Parathyroid adenoma (tissue), 2 donors: ENCODE results near the gene PAK6.

Experiments
- H2AFZ ChIP-seq: fragments of 300-600 bp; sonication (generic); one replicate; pipeline ENCODE4 v1.7.0; 2017; ENCODE audit warnings: antibody characterized with exemption, mild to moderate bottlenecking
- H3K27ac ChIP-seq: fragments of 300-600 bp; sonication (generic); one replicate; pipeline ENCODE4 v1.7.0; 2017
- H3K27me3 ChIP-seq: fragments of 300-600 bp; sonication (generic); one replicate; pipeline ENCODE4 v1.7.0; 2017; ENCODE audit warnings: low read length; ENCODE audit not compliant: control insufficient read depth, insufficient read depth
- H3K36me3 ChIP-seq: fragments of 300-600 bp; sonication (generic); one replicate; pipeline ENCODE4 v1.7.0; 2017; ENCODE audit warnings: low read length; ENCODE audit not compliant: control insufficient read depth, insufficient read depth
- H3K4me1 ChIP-seq: fragments of 300-600 bp; sonication (generic); one replicate; pipeline ENCODE4 v1.7.0; 2017; ENCODE audit warnings: control low read depth
- H3K4me2 ChIP-seq: fragments of 300-600 bp; sonication (generic); one replicate; pipeline ENCODE4 v1.7.0; 2017; ENCODE audit warnings: low read length
- H3K4me3 ChIP-seq: fragments of 300-600 bp; sonication (generic); one replicate; pipeline ENCODE4 v1.7.0; 2017; ENCODE audit warnings: low read depth, low read length
- H3K79me2 ChIP-seq: fragments of 300-600 bp; sonication (generic); one replicate; pipeline ENCODE4 v1.7.0; 2017; ENCODE audit warnings: control low read depth
- H3K9ac ChIP-seq: fragments of 300-600 bp; sonication (generic); one replicate; pipeline ENCODE4 v1.7.0; 2017; ENCODE audit warnings: mild to moderate bottlenecking
- H3K9me3 ChIP-seq: fragments of 300-600 bp; sonication (generic); one replicate; pipeline ENCODE4 v1.7.0; 2017; ENCODE audit warnings: low read length; ENCODE audit not compliant: control insufficient read depth
- CTCF ChIP-seq: fragments of 300-600 bp; sonication (generic); IDR thresholded peaks from one replicate; pipeline ENCODE4 v1.7.0; 2017; ENCODE audit warnings: antibody characterized with exemption, mild to moderate bottlenecking
- donor health status: primary hyperparathyroidism.

The PAK6 gene

GRCh38 chr15:40293905-40294895 lies 55.3 kb downstream of the PAK6 start:
- Histone ChIP-seq H3K27ac (no peak overlapping the region), H3K36me3 (no peaks in the 10 kb centered on the region), H3K9me3 (no peaks in the 10 kb centered on the region), H3K27me3 (no peaks in the 10 kb centered on the region), H3K4me3 (no peak overlapping the region), H2AFZ (no peak overlapping the region), H3K4me2 (no peak overlapping the region), H3K79me2 (no peaks in the 10 kb centered on the region), H3K4me1 (no peaks in the 10 kb centered on the region), H3K9ac (no peak overlapping the region)
- no peak for TF ChIP-seq CTCF

- Histone ChIP-seq H3K9me3 (no peaks in the 10 kb centered on the region), H3K79me2 (no peaks in the 10 kb centered on the region), H2AFZ (no peak overlapping the region), H3K27me3 (no peaks in the 10 kb centered on the region), H3K4me2 (no peak overlapping the region), H3K4me3 (no peak overlapping the region), H3K9ac (no peak overlapping the region), H3K36me3 (no peaks in the 10 kb centered on the region), H3K4me1 (no peaks in the 10 kb centered on the region), H3K27ac (no peak overlapping the region)
- TF ChIP-seq CTCF, result no peak
These were observed 56.4 kb downstream of the PAK6 start for GRCh38 chr15:40295297-40295696.

GRCh38 chr15:40295877-40296560 lies 57.2 kb downstream of the PAK6 start:
- H3K27me3 ChIP-seq, result no peaks in the 10 kb centered on the region
- H3K36me3 ChIP-seq, result no peaks in the 10 kb centered on the region
- no peak overlapping the region for H3K4me2 ChIP-seq
- no peaks in the 10 kb centered on the region for H3K9me3 ChIP-seq
- TF ChIP-seq CTCF, result no peak
- H3K27ac ChIP-seq, result no peak overlapping the region
- no peaks in the 10 kb centered on the region for H3K79me2 ChIP-seq
- H3K4me3 ChIP-seq, result no peak overlapping the region
- H3K9ac ChIP-seq, result no peak overlapping the region
- no peaks in the 10 kb centered on the region for H3K4me1 ChIP-seq
- H2AFZ ChIP-seq, result no peak overlapping the region

- H3K27ac ChIP-seq, result no peak overlapping the region
- H3K9me3 ChIP-seq, result no peaks in the 10 kb centered on the region
- no peak overlapping the region for H3K9ac ChIP-seq
- H3K4me2 ChIP-seq, result no peak overlapping the region
- no peaks in the 10 kb centered on the region for H3K79me2 ChIP-seq
- no peak overlapping the region for H3K4me3 ChIP-seq
- H3K36me3 ChIP-seq, result no peaks in the 10 kb centered on the region
- no peak overlapping the region for H2AFZ ChIP-seq
- H3K27me3 ChIP-seq, result no peaks in the 10 kb centered on the region
- no peaks in the 10 kb centered on the region for H3K4me1 ChIP-seq
- no peak for TF ChIP-seq CTCF
These were observed 57.8 kb downstream of the PAK6 start for GRCh38 chr15:40296561-40297230.
